ENCODE results near the gene TTC9B. TPM values are rescaled to one million over a fixed set of nuclear protein-coding genes. Genes with fewer than 3 reads are reported as not detected.

Gene TTC9B
- total RNA-seq (not detected), polyA plus RNA-seq (not detected), total RNA-seq (not detected)

- no peak within 1 kb of the TSS for H3K27ac Mint-ChIP-seq
- H3K9me3 ChIP-seq (ENCODE audit: control insufficient read depth in 2 of 3, low read length in 3 of 3) = no peaks in the 10 kb centered on the region
- ATAC-seq (peak; percentile 63), DNase-seq (peak in 8 of 9 donors; percentile 44 to 66 (median 48))
- H3K4me1 ChIP-seq (ENCODE audit: control insufficient read depth in 2 of 2, insufficient read depth in 2 of 2, low read length in 2 of 2) = peaks cover 0 to 11% of the 10 kb centered on the region in 2 donors
- no peaks in the 10 kb centered on the region for H3K36me3 ChIP-seq (ENCODE audit: control insufficient read depth in 2 of 3, insufficient read depth in 3 of 3, low read length in 3 of 3)
- CTCF ChIA-PET = interaction anchor here (1.0 to 1.3 kb wide), 2 partner anchors 64 to 78 kb away, joined by 3 to 4 read pairs; no protein-coding TSS in a partner anchor
- no peak within 1 kb of the TSS for H3K4me3 ChIP-seq (ENCODE audit: low read length)
- H3K27me3 ChIP-seq (ENCODE audit: control insufficient read depth in 2 of 2, insufficient read depth in 2 of 2, low read length in 2 of 2) = peaks cover 10 to 24% of the 10 kb centered on the region in 2 donors
- peaks cover 36 to 51% (median 47%) of the 10 kb centered on the region in 5 donors for H3K27me3 Mint-ChIP-seq
- intact Hi-C loops (cut with micrococcal nuclease) = loop anchor here in 1 of 2 donors (1.0 kb wide), 1 partner anchor 74 kb away; no protein-coding TSS in a partner anchor
- peaks cover 0 to 8% (median 4%) of the 10 kb centered on the region in 5 donors for H3K36me3 Mint-ChIP-seq
- H3K9me3 Mint-ChIP-seq = peaks cover 0 to 6% (median 2%) of the 10 kb centered on the region in 11 donors
- peaks cover 9 to 16% (median 12%) of the 10 kb centered on the region in 7 donors for H3K4me1 Mint-ChIP-seq
- no peak within 1 kb of the TSS for H3K27ac ChIP-seq (ENCODE audit: low read depth, low read length)
- no peak within 1 kb of the TSS for H3K4me3 Mint-ChIP-seq
- POLR2A ChIA-PET = interaction anchor here (0.6 to 0.7 kb wide), 2 partner anchors 11 to 16 kb away, joined by 3 to 5 read pairs; no protein-coding TSS in a partner anchor
These were observed at the start of gene TTC9B for GRCh38 chr19:40217934-40218890. Gene TTC9B, minus strand, starts transcription at chr19:40218384. Its CDS starts 3 bp downstream, at chr19:40218381.

GRCh38 chr19:40267601-40267997 is 49.4 kb upstream of the TTC9B start:
- Mint-ChIP-seq H3K4me3 (no peak overlapping the region), H3K27ac (peak overlapping the region in 4 of 9 donors; percentile 12 to 61 (median 33)), H3K36me3 (peaks cover 10 to 35% (median 10%) of the 10 kb centered on the region in 5 donors), H3K9me3 (peaks cover 0 to 4% (median 0%) of the 10 kb centered on the region in 11 donors), H3K4me1 (peaks cover 19 to 60% (median 45%) of the 10 kb centered on the region in 7 donors), H3K27me3 (no peaks in the 10 kb centered on the region)
- Histone ChIP-seq H3K9me3 (ENCODE audit: control insufficient read depth in 2 of 3, low read length in 3 of 3) (no peaks in the 10 kb centered on the region), H3K27ac (ENCODE audit: low read depth, low read length) (no peak overlapping the region), H3K4me3 (ENCODE audit: low read length) (no peak overlapping the region), H3K36me3 (ENCODE audit: control insufficient read depth in 2 of 3, insufficient read depth in 3 of 3, low read length in 3 of 3) (peaks cover 0 to 52% (median 4%) of the 10 kb centered on the region in 3 experiments), H3K4me1 (ENCODE audit: control insufficient read depth in 2 of 2, insufficient read depth in 2 of 2, low read length in 2 of 2) (no peaks in the 10 kb centered on the region), H3K27me3 (ENCODE audit: control insufficient read depth in 2 of 2, insufficient read depth in 2 of 2, low read length in 2 of 2) (no peaks in the 10 kb centered on the region)
- intact Hi-C loops (cut with micrococcal nuclease) = no loop called here
- DNase-seq (peak in 1 of 9 donors; percentile 6), ATAC-seq (no peak)
- POLR2A ChIA-PET = interaction anchor here (1.2 kb wide), 1 partner anchor 14 kb away, joined by 3 read pairs; no protein-coding TSS in a partner anchor
- CTCF ChIA-PET = no interaction called here

- intact Hi-C loops (cut with micrococcal nuclease) = no loop called here
- DNase-seq (peak in 1 of 9 donors; percentile 3), ATAC-seq (no peak)
- H3K9me3 Mint-ChIP-seq = peaks cover 0 to 4% (median 0%) of the 10 kb centered on the region in 11 donors
- Histone ChIP-seq H3K4me3 (ENCODE audit: low read length) (no peak overlapping the region), H3K9me3 (ENCODE audit: control insufficient read depth in 2 of 3, low read length in 3 of 3) (no peaks in the 10 kb centered on the region), H3K4me1 (ENCODE audit: control insufficient read depth in 2 of 2, insufficient read depth in 2 of 2, low read length in 2 of 2) (no peaks in the 10 kb centered on the region), H3K27ac (ENCODE audit: low read depth, low read length) (no peak overlapping the region), H3K27me3 (ENCODE audit: control insufficient read depth in 2 of 2, insufficient read depth in 2 of 2, low read length in 2 of 2) (no peaks in the 10 kb centered on the region), H3K36me3 (ENCODE audit: control insufficient read depth in 2 of 3, insufficient read depth in 3 of 3, low read length in 3 of 3) (peaks cover 0 to 54% (median 10%) of the 10 kb centered on the region in 3 experiments)
- H3K27me3 Mint-ChIP-seq = no peaks in the 10 kb centered on the region
- H3K4me3 Mint-ChIP-seq = peak overlapping the region in 1 of 10 donors; percentile 22
- peaks cover 6 to 32% (median 10%) of the 10 kb centered on the region in 5 donors for H3K36me3 Mint-ChIP-seq
- POLR2A ChIA-PET = interaction anchor here (1.2 kb wide), 1 partner anchor 15 kb away, joined by 3 read pairs; no protein-coding TSS in a partner anchor
- CTCF ChIA-PET = no interaction called here
- peak overlapping the region in 2 of 9 donors; percentile 50 to 61 for H3K27ac Mint-ChIP-seq
- peaks cover 17 to 54% (median 40%) of the 10 kb centered on the region in 7 donors for H3K4me1 Mint-ChIP-seq
These were observed 48.9 kb upstream of the TTC9B start for GRCh38 chr19:40266912-40267600.

- H3K36me3 Mint-ChIP-seq = peaks cover 6 to 35% (median 14%) of the 10 kb centered on the region in 5 donors
- Histone ChIP-seq H3K27me3 (ENCODE audit: control insufficient read depth in 2 of 2, insufficient read depth in 2 of 2, low read length in 2 of 2) (no peaks in the 10 kb centered on the region), H3K36me3 (ENCODE audit: control insufficient read depth in 2 of 3, insufficient read depth in 3 of 3, low read length in 3 of 3) (peaks cover 0 to 54% (median 11%) of the 10 kb centered on the region in 3 experiments), H3K27ac (ENCODE audit: low read depth, low read length) (no peak overlapping the region), H3K9me3 (ENCODE audit: control insufficient read depth in 2 of 3, low read length in 3 of 3) (no peaks in the 10 kb centered on the region), H3K4me3 (ENCODE audit: low read length) (no peak overlapping the region), H3K4me1 (ENCODE audit: control insufficient read depth in 2 of 2, insufficient read depth in 2 of 2, low read length in 2 of 2) (no peaks in the 10 kb centered on the region)
- H3K4me3 Mint-ChIP-seq = no peak overlapping the region
- H3K27me3 Mint-ChIP-seq = no peaks in the 10 kb centered on the region
- ChIA-PET POLR2A (interaction anchor here (1.2 kb wide), 1 partner anchor 16 kb away, joined by 3 read pairs; no protein-coding TSS in a partner anchor), CTCF (no interaction called here)
- DNase-seq (peak in 1 of 9 donors; percentile 1), ATAC-seq (no peak)
- H3K27ac Mint-ChIP-seq = no peak overlapping the region
- intact Hi-C loops (cut with micrococcal nuclease) = no loop called here
- peaks cover 0 to 4% (median 0%) of the 10 kb centered on the region in 11 donors for H3K9me3 Mint-ChIP-seq
- H3K4me1 Mint-ChIP-seq = peaks cover 17 to 52% (median 38%) of the 10 kb centered on the region in 7 donors
These were observed 47.9 kb upstream of the TTC9B start for GRCh38 chr19:40266119-40266518.

- no peak overlapping the region for H3K4me3 Mint-ChIP-seq
- no peak for ATAC-seq
- ChIA-PET CTCF (no interaction called here), POLR2A (no interaction called here)
- H3K9me3 Mint-ChIP-seq = peaks cover 0 to 4% (median 0%) of the 10 kb centered on the region in 11 donors
- intact Hi-C loops (cut with micrococcal nuclease) = no loop called here
- no peaks in the 10 kb centered on the region for H3K4me1 ChIP-seq (ENCODE audit: control insufficient read depth in 2 of 2, insufficient read depth in 2 of 2, low read length in 2 of 2)
- H3K4me1 Mint-ChIP-seq = peaks cover 17 to 56% (median 38%) of the 10 kb centered on the region in 7 donors
- H3K27me3 ChIP-seq (ENCODE audit: control insufficient read depth in 2 of 2, insufficient read depth in 2 of 2, low read length in 2 of 2) = no peaks in the 10 kb centered on the region
- DNase-seq = peak in 1 of 9 donors; percentile 3
- H3K36me3 Mint-ChIP-seq = peaks cover 6 to 35% (median 14%) of the 10 kb centered on the region in 5 donors
- H3K27ac Mint-ChIP-seq = peak overlapping the region in 2 of 9 donors; percentile 42 to 62
- no peaks in the 10 kb centered on the region for H3K9me3 ChIP-seq (ENCODE audit: control insufficient read depth in 2 of 3, low read length in 3 of 3)
- peaks cover 0 to 54% (median 11%) of the 10 kb centered on the region in 3 experiments for H3K36me3 ChIP-seq (ENCODE audit: control insufficient read depth in 2 of 3, insufficient read depth in 3 of 3, low read length in 3 of 3)
- H3K27me3 Mint-ChIP-seq = no peaks in the 10 kb centered on the region
- no peak overlapping the region for H3K27ac ChIP-seq (ENCODE audit: low read depth, low read length)
- no peak overlapping the region for H3K4me3 ChIP-seq (ENCODE audit: low read length)
These were observed 47.5 kb upstream of the TTC9B start for GRCh38 chr19:40265763-40266099.

GRCh38 chr19:40265055-40265762 is 47.0 kb upstream of the TTC9B start:
- Histone ChIP-seq H3K9me3 (ENCODE audit: control insufficient read depth in 2 of 3, low read length in 3 of 3) (no peaks in the 10 kb centered on the region), H3K4me1 (ENCODE audit: control insufficient read depth in 2 of 2, insufficient read depth in 2 of 2, low read length in 2 of 2) (no peaks in the 10 kb centered on the region), H3K27me3 (ENCODE audit: control insufficient read depth in 2 of 2, insufficient read depth in 2 of 2, low read length in 2 of 2) (no peaks in the 10 kb centered on the region), H3K4me3 (ENCODE audit: low read length) (no peak overlapping the region), H3K36me3 (ENCODE audit: control insufficient read depth in 2 of 3, insufficient read depth in 3 of 3, low read length in 3 of 3) (peaks cover 0 to 54% (median 11%) of the 10 kb centered on the region in 3 experiments), H3K27ac (ENCODE audit: low read depth, low read length) (no peak overlapping the region)
- Mint-ChIP-seq H3K36me3 (peaks cover 6 to 35% (median 14%) of the 10 kb centered on the region in 5 donors), H3K4me3 (no peak overlapping the region), H3K9me3 (peaks cover 0 to 4% (median 0%) of the 10 kb centered on the region in 11 donors), H3K27ac (no peak overlapping the region), H3K27me3 (no peaks in the 10 kb centered on the region), H3K4me1 (peaks cover 17 to 54% (median 35%) of the 10 kb centered on the region in 7 donors)
- ATAC-seq = no peak
- ChIA-PET CTCF (no interaction called here), POLR2A (no interaction called here)
- peak in 1 of 9 donors; percentile 3 for DNase-seq
- intact Hi-C loops (cut with micrococcal nuclease) = no loop called here
